Tibial nerve (tissue), 4 donors: Measurements from ENCODE around the gene SDK1. TPM values are rescaled to one million over a fixed set of nuclear protein-coding genes. Genes with fewer than 3 reads are reported as not detected.

Source experiments
- DNase-seq, 2 donors: peaks; one replicate each; pipeline ENCODE4 v3.0.0-alpha.2; 2019; ENCODE audit warnings: low spot score in 2 of 2
- H3K27ac ChIP-seq, 4 donors: fragments of 200-600 bp; sonication (generic) in 3 of 4; one replicate each; pipeline ENCODE4 v1.5.1; 2017 to 2019; ENCODE audit warnings: mild to moderate bottlenecking in 1 of 4
- H3K27me3 ChIP-seq, 2 donors: fragments of 200-600 bp; sonication (generic) in 1 of 2; one replicate each; pipeline versions ENCODE4 v1.5.1 to v1.6.0; 2017 to 2019
- H3K36me3 ChIP-seq, 3 donors: fragments of 200-600 bp; sonication (generic); one replicate each; pipeline ENCODE4 v1.5.1; 2018 to 2019
- H3K4me1 ChIP-seq, 4 donors: fragments of 200-600 bp; sonication (generic) in 3 of 4; one replicate each; pipeline ENCODE4 v1.5.1; 2017 to 2019
- H3K4me3 ChIP-seq, 4 donors: fragments of 200-600 bp; sonication (generic) in 3 of 4; one replicate each; pipeline ENCODE4 v1.5.1; 2017 to 2019; ENCODE audit warnings: mild to moderate bottlenecking in 1 of 4, moderate library complexity in 1 of 4
- H3K9me3 ChIP-seq, 4 donors: fragments of 200-600 bp; sonication (generic) in 3 of 4; one replicate each; pipeline ENCODE4 v1.5.1; 2017 to 2019
- EP300 ChIP-seq, 2 donors: sonication (generic); formaldehyde crosslinking; IDR thresholded peaks; one replicate each; pipeline ENCODE4 v1.6.1; 2017; ENCODE audit warnings: antibody characterized with exemption in 2 of 2, mild to moderate bottlenecking in 1 of 2
- POLR2A ChIP-seq, 2 donors: fragments of 450-650 bp; IDR thresholded peaks; one replicate each; pipeline ENCODE4 v1.6.1; 2017; ENCODE audit warnings: antibody characterized with exemption in 2 of 2, mild to moderate bottlenecking in 2 of 2, moderate library complexity in 2 of 2
- WGBS, 2 donors: methylation state at CpG; one replicate each; pipeline ENCODE4 v1.1.5; 2018; 5-methylcytosine and 5-hydroxymethylcytosine counted together
- total RNA-seq, 4 donors: library from RNA; depleted of rRNA; stranded (reverse); fragments of >200 nt; gene quantifications; one replicate each; pipeline ENCODE4 v1.1.0, GENCODE V29; 2016
- TF ChIP-seq, protein P1 (sequence below), 5 experiments: fragments of 200-600 bp in 3 of 5; fragments of 450-650 bp in 2 of 5; sonication (generic) in 3 of 5; IDR thresholded peaks; one replicate each; pipeline ENCODE4 v1.5.1; 2016 to 2019; ENCODE audit warnings: antibody characterized with exemption in 5 of 5, mild to moderate bottlenecking in 3 of 5, moderate library complexity in 2 of 5

SDK1 gene
- total RNA-seq, 4 donors from 2014 or later, result 8.2 to 16.2 (median 12.9) TPM

- TF ChIP-seq EP300 (IDR thresholded peaks at IDR 0.05) (no peak), POLR2A (IDR thresholded peaks at IDR 0.05) (no peak)
- TF ChIP-seq, protein P1, sequence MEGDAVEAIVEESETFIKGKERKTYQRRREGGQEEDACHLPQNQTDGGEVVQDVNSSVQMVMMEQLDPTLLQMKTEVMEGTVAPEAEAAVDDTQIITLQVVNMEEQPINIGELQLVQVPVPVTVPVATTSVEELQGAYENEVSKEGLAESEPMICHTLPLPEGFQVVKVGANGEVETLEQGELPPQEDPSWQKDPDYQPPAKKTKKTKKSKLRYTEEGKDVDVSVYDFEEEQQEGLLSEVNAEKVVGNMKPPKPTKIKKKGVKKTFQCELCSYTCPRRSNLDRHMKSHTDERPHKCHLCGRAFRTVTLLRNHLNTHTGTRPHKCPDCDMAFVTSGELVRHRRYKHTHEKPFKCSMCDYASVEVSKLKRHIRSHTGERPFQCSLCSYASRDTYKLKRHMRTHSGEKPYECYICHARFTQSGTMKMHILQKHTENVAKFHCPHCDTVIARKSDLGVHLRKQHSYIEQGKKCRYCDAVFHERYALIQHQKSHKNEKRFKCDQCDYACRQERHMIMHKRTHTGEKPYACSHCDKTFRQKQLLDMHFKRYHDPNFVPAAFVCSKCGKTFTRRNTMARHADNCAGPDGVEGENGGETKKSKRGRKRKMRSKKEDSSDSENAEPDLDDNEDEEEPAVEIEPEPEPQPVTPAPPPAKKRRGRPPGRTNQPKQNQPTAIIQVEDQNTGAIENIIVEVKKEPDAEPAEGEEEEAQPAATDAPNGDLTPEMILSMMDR (IDR thresholded peaks at IDR 0.05), result no peak
- Histone ChIP-seq H3K27me3 (no peaks in the 10 kb centered on the region), H3K4me3 (no peak overlapping the region), H3K36me3 (no peaks in the 10 kb centered on the region), H3K4me1 (peaks cover 0 to 7% (median 2%) of the 10 kb centered on the region in 4 donors), H3K9me3 (no peaks in the 10 kb centered on the region), H3K27ac (no peak overlapping the region)
- 30% methylated on average over 1 of the region's 1 CpG for WGBS, 2 donors
- DNase-seq, result no peak
Observed at GRCh38 chr7:3307435-3307834, 6.4 kb downstream of the SDK1 start.

GRCh38 chr7:3309140-3309539 is 8.1 kb downstream of the SDK1 start:
- no peaks in the 10 kb centered on the region for H3K9me3 ChIP-seq
- no peak overlapping the region for H3K27ac ChIP-seq
- no peaks in the 10 kb centered on the region for H3K36me3 ChIP-seq
- no peak overlapping the region for H3K4me3 ChIP-seq
- no peak for DNase-seq
- peaks cover 0 to 5% (median 0%) of the 10 kb centered on the region in 4 donors for H3K4me1 ChIP-seq
- 85 to 90% methylated on average over 3 of the region's 3 CpGs for WGBS, 2 donors
- TF ChIP-seq, protein P1 (IDR thresholded peaks at IDR 0.05), result no peak
- TF ChIP-seq POLR2A (IDR thresholded peaks at IDR 0.05) (no peak), EP300 (IDR thresholded peaks at IDR 0.05) (no peak)
- no peaks in the 10 kb centered on the region for H3K27me3 ChIP-seq

DNA sequence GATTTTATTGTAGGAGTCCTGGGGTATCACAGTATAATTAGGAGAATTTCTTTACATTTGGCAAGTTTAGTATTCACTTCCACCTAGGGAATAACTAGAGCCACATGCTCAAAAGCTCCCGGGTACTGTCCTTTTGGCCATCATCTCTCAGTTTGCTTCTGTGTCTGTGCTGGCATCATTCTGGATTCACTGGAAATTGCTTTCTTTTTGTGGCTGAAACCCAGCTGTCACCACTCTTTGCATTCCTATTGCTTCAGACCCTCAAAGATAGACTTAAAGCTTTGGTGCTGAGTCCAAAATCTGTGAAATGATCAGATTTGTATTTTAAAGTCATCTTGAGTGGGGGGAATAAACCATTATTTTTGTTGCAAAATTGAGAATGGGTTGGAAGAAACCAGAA is 8.9 kb downstream of the SDK1 start:
- Histone ChIP-seq H3K4me3 (no peak overlapping the region), H3K9me3 (no peaks in the 10 kb centered on the region)
- DNase-seq, result no peak

GRCh38 chr7:3310884-3311283 is 9.8 kb downstream of the SDK1 start:
- Histone ChIP-seq H3K27me3 (no peaks in the 10 kb centered on the region), H3K9me3 (no peaks in the 10 kb centered on the region), H3K27ac (no peak overlapping the region), H3K4me1 (peaks cover 0 to 5% (median 0%) of the 10 kb centered on the region in 4 donors), H3K36me3 (no peaks in the 10 kb centered on the region), H3K4me3 (no peak overlapping the region)
- DNase-seq, result no peak
- no peak for TF ChIP-seq POLR2A (IDR thresholded peaks at IDR 0.05)
- TF ChIP-seq, protein P1 (IDR thresholded peaks at IDR 0.05), result no peak
- 89 to 96% methylated on average over 3 of the region's 3 CpGs for WGBS, 2 donors

More for the DNA sequence above, 8.9 kb downstream of the SDK1 start:
- Histone ChIP-seq H3K27ac (no peak overlapping the region), H3K36me3 (no peaks in the 10 kb centered on the region), H3K27me3 (no peaks in the 10 kb centered on the region), H3K4me1 (peaks cover 0 to 5% (median 0%) of the 10 kb centered on the region in 4 donors)
- 35 to 86% methylated on average over 1 of the region's 1 CpG for WGBS, 2 donors
- no peak for TF ChIP-seq EP300 (IDR thresholded peaks at IDR 0.05)
- TF ChIP-seq, protein P1 (IDR thresholded peaks at IDR 0.05), result no peak
- TF ChIP-seq POLR2A (IDR thresholded peaks at IDR 0.05), result no peak

- Histone ChIP-seq H3K9me3 (no peaks in the 10 kb centered on the region), H3K36me3 (no peaks in the 10 kb centered on the region), H3K27ac (no peak overlapping the region), H3K4me3 (no peak overlapping the region), H3K4me1 (peaks cover 0 to 3% (median 0%) of the 10 kb centered on the region in 4 donors), H3K27me3 (no peaks in the 10 kb centered on the region)
- 90 to 93% methylated on average over 2 of the region's 2 CpGs for whole genome bisulfite sequencing, 2 donors
- no peak for DNase-seq
- TF ChIP-seq, protein P1 (IDR thresholded peaks at IDR 0.05), result no peak
- TF ChIP-seq EP300 (IDR thresholded peaks at IDR 0.05), result no peak
- no peak for TF ChIP-seq POLR2A (IDR thresholded peaks at IDR 0.05)
Observed at GRCh38 chr7:3312583-3312982, 11.5 kb downstream of the SDK1 start.
